ENCODE data around the gene P2RX6.
A peak's percentile ranks its signal among the peaks of the same experiment; 100 is the strongest.
"Not testable (repeated sequence)": the region's sequence is repeated elsewhere in the genome, so short reads cannot be mapped to it uniquely, and the experiment has no call there.

P2RX6 gene

GRCh38 chr22:21031545-21032036 lies 16.6 kb downstream of the P2RX6 start:
- no peak for DNase-seq (ENCODE audit: low read depth)

- no peak for DNase-seq (ENCODE audit: low read depth)
Measured at GRCh38 chr22:21032037-21032867, 17.3 kb downstream of the P2RX6 start, which contains the start of gene SLC7A4. Gene SLC7A4 (minus strand): TSS chr22:21032561. CDS start chr22:21031812, 749 bp downstream.

- DNase-seq (ENCODE audit: low read depth) = no peak
Measured at GRCh38 chr22:21032868-21033688, 18.1 kb downstream of the P2RX6 start.

GRCh38 chr22:21033895-21034294 lies 18.9 kb downstream of the P2RX6 start:
- DNase-seq (ENCODE audit: low read depth) = no peak

- DNase-seq (ENCODE audit: low read depth) = no peak
Measured at GRCh38 chr22:21034989-21035388, 20.0 kb downstream of the P2RX6 start.

GRCh38 chr22:21038405-21038804 lies 23.4 kb downstream of the P2RX6 start:
- no peak for DNase-seq (ENCODE audit: low read depth)

GRCh38 chr22:21039158-21039557 lies 24.2 kb downstream of the P2RX6 start:
- not testable (repeated sequence) for DNase-seq (ENCODE audit: low read depth)

GRCh38 chr22:21041937-21042336 lies 27.0 kb downstream of the P2RX6 start:
- peak; percentile 56 for DNase-seq (ENCODE audit: low read depth)

GRCh38 chr22:21042978-21043859 lies 28.3 kb downstream of the P2RX6 start:
- DNase-seq (ENCODE audit: low read depth) = no peak

- DNase-seq (ENCODE audit: low read depth) = no peak
Measured at GRCh38 chr22:21043860-21044535, 29.0 kb downstream of the P2RX6 start.

GRCh38 chr22:21044931-21045584 lies 30.1 kb downstream of the P2RX6 start:
- DNase-seq (ENCODE audit: low read depth) = no peak

- DNase-seq (ENCODE audit: low read depth) = peak; percentile 46
Measured at GRCh38 chr22:21045585-21046294, 30.8 kb downstream of the P2RX6 start, which contains the start of gene LRRC74B. Gene LRRC74B (plus strand): TSS chr22:21045946. CDS start chr22:21045987, 41 bp downstream.

- no peak for DNase-seq (ENCODE audit: low read depth)
Measured at GRCh38 chr22:21047035-21047661, 32.2 kb downstream of the P2RX6 start.

- no peak for DNase-seq (ENCODE audit: low read depth)
Measured at GRCh38 chr22:21047730-21048129, 32.8 kb downstream of the P2RX6 start.

- DNase-seq (ENCODE audit: low read depth) = not testable (repeated sequence)
Measured at GRCh38 chr22:21048448-21048847, 33.5 kb downstream of the P2RX6 start.

GRCh38 chr22:21048965-21049364 lies 34.0 kb downstream of the P2RX6 start:
- DNase-seq (ENCODE audit: low read depth) = not testable (repeated sequence)

GRCh38 chr22:21051145-21051830 lies 36.3 kb downstream of the P2RX6 start:
- no peak for DNase-seq (ENCODE audit: low read depth)

GRCh38 chr22:21051831-21052400 lies 37.0 kb downstream of the P2RX6 start:
- DNase-seq (ENCODE audit: low read depth) = no peak
